HG03064 (cell line): ENCODE measurements around the gene ARVCF.
"Not testable (repeated sequence)": the region's sequence is repeated elsewhere in the genome, so short reads cannot be mapped to it uniquely, and the experiment has no call there.

Experiments used
- ATAC-seq: cut with Tn5 transposase; IDR thresholded peaks from one replicate; pipeline ENCODE4 v1.9.1; 2021; ENCODE audit warnings: low read depth; ENCODE audit not compliant: unreplicated experiment

ARVCF gene

GRCh38 chr22:19942157-19943081, 74.2 kb downstream of the ARVCF start:
- no peak for ATAC-seq

DNA sequence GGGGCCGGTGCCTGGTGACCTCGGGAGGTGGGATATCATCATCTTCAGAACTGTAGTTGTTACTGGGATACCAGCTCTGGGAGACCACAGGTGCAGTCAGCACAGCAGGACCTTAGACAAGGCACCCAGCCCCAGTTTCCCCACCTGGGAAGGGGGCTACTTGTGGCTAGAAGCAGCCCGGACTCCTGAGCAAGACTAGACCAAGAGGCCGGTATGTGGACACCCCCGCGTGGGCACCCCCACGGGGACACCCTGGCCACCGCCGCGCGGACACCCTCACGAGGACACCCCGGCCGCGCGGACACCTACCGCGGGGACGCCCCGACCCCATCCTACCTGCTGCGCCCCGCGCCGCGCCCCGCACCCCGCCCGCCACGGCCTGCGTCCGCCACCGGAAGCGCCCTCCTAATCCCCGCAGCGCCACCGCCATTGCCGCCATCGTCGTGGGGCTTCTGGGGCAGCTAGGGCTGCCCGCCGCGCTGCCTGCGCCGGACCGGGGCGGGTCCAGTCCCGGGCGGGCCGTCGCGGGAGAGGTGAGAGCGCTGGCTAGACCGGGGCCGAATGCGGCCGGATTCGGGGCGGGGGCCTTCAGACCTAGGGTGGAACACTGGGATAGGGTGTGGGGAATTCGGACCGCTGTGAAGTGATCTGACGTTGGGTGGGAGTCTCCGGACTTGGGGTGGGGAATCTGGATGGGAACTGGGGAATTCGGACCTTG, 75.1 kb downstream of the ARVCF start, which contains the start of the genes COMT and TXNRD2:
TSS of gene COMT (plus strand) at position 408 of the 718 bp plus-strand sequence. CDS start 20,755 bp downstream, outside the sequence.
TSS of gene TXNRD2 (minus strand) at position 454 of the 718 bp plus-strand sequence. CDS start at position 439, 15 bp downstream.
- no peak for ATAC-seq

- no peak for ATAC-seq
Observed at GRCh38 chr22:19940536-19941364, 75.9 kb downstream of the ARVCF start.

DNA sequence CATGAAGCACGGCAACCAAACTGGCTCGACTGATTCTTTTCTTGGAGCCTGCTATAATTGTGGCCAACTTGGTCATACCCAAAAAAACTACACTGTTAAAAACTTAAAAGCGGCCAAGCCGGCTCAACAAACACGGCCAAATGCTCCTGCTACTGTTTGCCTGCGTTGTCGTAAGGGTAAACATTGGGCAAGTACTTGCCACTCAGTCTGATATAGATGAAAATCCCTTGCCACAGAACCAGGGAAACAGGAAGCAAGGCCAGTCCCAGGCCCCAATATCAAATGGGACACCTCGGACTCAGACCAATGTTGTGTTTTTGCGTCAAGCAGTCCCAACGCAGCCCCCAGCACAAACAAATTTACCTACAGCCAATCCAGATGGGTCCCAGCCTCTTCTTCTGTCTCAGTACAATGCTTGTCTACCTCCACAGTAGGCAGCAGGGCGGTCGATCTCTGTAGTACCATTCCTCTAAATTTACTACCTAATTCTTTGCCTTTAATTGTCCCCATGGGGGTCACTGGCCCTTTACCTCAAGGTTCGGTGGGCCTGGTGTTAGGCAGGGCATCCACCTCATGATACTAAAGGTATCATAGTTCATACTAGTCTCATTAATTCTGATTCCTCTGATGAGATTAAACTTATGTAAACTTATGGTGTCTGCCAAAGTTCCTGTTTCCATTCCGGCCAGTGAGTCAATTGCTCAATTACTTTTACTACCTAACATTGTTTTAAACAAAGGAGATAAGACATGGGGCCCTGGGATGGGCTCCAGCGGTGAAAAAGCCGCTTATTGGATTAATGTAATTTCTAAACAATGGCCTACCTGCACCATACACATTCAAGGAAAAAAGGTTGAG, 78.8 kb downstream of the ARVCF start:
- ATAC-seq, result no peak

- no peak for ATAC-seq
Observed at GRCh38 chr22:19936513-19936912, 80.1 kb downstream of the ARVCF start.

DNA sequence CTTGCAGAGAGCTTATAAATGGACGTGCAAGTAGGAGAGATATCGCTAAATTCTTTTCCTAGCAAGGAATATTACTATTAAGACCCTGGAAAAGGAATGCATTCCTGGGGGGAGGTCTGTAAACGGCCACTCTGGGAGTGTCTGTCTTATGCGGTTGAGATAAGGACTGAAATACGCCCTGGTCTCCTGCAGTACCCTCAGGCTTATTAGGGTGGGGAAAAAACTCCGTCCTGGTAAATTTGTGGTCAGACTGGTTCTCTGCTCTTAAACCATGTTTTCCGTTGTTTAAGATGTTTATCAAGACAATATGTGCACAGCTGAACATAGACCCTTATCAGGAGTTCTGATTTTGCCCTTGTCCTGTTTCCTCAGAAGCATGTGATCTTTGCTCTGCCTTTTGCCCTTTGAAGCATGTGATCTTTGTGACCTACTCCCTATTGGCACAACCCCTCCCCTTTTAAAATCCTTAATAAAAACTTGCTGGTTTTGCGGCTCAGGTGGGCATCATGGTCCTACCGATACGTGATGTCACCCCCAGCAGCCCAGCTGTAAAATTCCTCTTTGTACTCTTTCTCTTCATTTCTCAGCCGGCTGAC, 81.4 kb downstream of the ARVCF start:
- ATAC-seq, result not testable (repeated sequence)

- ATAC-seq, result no peak
Observed at GRCh38 chr22:19933341-19934241, 83.0 kb downstream of the ARVCF start.

DNA sequence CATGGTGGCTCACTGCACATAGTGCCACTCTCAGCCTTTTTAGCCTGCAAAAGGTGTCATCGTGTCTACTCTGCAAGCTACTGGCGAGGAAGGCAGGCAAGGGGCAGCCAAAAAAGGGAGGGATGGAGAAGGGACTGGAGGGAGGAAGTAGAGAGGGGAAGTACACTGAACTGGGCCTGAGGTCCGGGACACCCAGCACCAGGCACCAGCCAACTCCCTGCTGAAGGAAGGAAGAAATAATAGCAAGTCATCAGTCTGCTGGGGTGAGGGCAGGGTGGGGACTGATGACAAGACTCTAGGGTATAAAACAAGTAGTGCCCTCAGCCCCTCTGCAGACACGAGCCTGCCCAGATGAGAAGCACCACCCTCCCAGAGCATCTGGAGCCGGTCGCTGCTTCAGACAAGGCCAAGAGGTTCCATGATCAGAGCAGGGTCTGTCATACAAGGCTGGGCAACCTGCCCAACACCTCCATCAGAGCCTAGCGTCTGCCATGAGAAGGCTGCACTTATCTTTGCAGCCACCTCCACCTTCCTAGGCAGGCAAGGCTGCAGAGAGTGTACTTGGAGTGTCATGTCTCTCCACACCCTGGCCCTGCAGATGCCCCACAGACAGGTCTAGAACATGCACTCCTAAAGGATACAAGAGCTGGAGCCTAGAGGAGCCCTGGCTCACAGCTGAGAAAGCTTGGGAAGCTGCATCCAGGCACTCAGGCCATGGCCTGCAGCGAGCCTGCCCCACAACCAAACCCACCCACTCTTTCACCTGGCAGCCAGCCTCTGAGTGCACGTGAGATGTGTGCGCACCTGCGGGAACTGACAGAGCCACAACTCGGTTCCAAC, 84.0 kb downstream of the ARVCF start:
- no peak for ATAC-seq

DNA sequence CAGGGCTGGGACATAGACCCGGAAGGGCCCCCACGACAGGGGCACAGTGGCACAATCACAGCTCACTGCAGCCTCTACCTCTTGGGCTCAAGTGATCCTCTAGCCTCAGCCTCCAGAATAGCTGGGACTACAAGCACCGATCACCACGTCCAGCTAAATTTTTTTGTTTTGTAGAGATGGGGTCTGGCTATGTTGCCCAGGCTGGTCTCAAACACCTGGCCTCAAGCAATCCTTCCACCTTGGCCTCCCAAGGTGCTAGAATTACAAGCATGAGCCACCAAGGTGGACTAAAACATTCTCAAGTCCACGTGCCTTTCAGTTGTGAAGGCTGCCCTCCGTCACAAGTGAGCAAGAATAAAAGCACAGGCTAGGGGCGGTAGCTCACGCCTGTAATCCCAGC, 85.1 kb downstream of the ARVCF start:
- ATAC-seq, result no peak

- ATAC-seq, result no peak
Observed at GRCh38 chr22:19930551-19931486, 85.8 kb downstream of the ARVCF start.

DNA sequence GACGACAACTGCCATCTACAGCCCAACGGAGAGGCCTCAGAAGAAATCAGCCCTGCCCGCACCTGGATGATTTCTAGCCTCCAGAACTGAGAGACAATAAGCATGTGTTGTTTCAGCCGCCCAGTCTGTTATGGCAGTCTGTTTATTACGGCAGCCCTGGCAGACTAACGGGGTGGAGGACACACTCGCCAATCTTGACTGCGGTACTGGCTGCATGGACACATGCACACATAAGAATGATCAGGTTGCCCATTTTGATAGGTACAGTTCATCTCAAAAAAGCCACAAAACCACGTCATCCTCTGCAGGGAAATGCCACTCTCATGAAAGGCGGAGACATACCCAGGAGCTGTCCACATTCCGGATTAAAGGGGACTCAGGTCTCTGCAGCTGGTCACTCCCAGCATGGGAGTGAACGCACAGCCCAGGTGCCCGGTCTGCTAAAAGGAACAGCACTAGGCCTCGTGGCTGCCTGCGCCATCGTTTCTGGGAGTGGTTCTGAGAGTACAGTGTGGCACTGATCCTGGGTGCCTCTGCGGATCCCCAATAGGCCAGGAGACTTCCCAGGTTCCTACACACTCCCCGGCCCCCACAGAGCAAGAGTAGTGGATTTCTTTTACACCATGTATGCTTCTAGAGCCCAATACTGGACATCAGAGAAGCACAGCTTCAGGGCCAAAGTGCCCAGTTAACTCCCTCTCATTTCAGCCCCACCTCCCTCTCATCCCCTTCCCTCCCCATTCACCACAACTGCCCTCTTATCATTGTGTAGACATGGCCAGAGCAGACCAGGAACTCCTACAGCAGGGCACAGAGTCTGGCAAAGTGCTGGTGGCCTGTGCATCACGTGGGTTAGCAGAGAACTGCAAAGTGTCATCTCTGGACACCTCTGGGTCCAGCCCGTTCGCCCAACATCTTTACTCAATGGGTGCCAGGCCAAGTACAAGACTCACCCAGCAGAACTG, 86.8 kb downstream of the ARVCF start:
- no peak for ATAC-seq

DNA sequence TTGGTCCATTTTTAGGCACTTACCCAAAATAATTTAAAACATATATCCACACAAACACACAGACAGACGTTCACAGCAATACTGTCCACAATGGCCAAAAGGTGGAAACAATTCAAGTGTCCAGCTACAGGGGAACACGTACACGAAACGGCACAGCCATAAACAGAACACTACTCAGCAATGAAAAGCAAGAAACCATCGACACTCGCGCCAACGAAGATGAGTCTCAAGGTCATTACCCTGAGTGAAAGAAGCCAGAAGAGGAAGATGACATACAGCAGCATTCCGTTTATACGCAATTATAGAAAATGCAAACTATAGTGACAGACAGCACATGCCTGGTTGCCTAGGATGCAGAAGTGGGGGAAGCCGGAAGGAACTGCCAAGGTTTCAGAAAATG, 88.4 kb downstream of the ARVCF start:
- ATAC-seq, result no peak

DNA sequence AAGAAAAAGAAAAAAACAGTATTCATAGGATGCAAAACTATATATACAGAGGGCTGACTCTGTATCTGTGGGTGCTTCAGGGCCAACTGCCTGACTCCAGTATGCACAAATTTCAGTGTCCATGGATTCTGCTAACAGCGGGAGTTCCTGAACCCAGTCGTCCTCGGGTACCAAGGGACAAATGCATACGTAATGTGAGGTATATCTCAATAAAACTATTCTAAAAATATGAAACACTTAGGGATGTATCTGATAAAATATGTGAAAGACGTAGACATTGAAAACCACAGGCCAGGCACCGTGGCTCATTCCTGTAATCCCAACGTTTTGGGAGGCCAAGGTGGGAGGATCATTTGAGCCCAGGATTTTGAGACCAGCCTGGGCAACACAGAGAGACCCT, 88.9 kb downstream of the ARVCF start:
- ATAC-seq, result no peak

- ATAC-seq, result not testable (repeated sequence)
Observed at GRCh38 chr22:19926028-19926427, 90.6 kb downstream of the ARVCF start.

- no peak for ATAC-seq
Observed at GRCh38 chr22:19923914-19924513, 92.6 kb downstream of the ARVCF start.
